HepG2 (cell line): ENCODE data around the gene NUAK1. TPM values are rescaled to one million over a fixed set of nuclear protein-coding genes. Genes with fewer than 3 reads are reported as not detected.

ENCODE experiments used
- ATAC-seq: fragments of 200-7000 bp; cut with Tn5 transposase; 3 replicates; pipeline ENCODE4 v1.9.1; 2020; ENCODE audit warnings: mild to moderate bottlenecking, moderate library complexity
- BruUV-seq: library from RNA; stranded (reverse); fragments of 400-500 nt; replicated peaks from 2 replicates; lab custom pipeline; 2021; lab: Mats Ljungman, UMichigan
- CTCF ChIA-PET: fragments of 300-600 bp; formaldehyde crosslinking; extraction: SDS; loops from one replicate; lab custom pipeline; 2021; ENCODE audit warnings: low total read pairs, inconsistent platforms, low intra/inter-chr PET ratio; lab: Yijun Ruan, JAX
- POLR2A ChIA-PET: fragments of 350-600 bp; sonication (Branson Sonifier 250); formaldehyde crosslinking; loops from one replicate; lab custom pipeline; 2020; ENCODE audit warnings: antibody characterized with exemption, inconsistent platforms; lab: Yijun Ruan, JAX
- DNase-seq: peaks from one replicate; pipeline ENCODE4 v3.0.0-alpha.2; 2015; ENCODE audit warnings: low spot score
- FAIRE-seq: peaks from 3 replicates; lab custom pipeline; 2011; peaks lifted over from hg19 to GRCh38; lab: Jason Lieb, UNC
- H2AFZ ChIP-seq: one replicate; pipeline ENCODE4 v1.6.1; 2011; ENCODE audit warnings: low read length, inconsistent platforms
- H3K27ac ChIP-seq: fragments of 300-600 bp; 3 replicates; pipeline ENCODE4 v1.8.0; 2011; ENCODE audit warnings: mixed run types, mild to moderate bottlenecking, mixed read lengths, low read length, inconsistent platforms; ENCODE audit not compliant: insufficient read depth; ENCODE audit errors: extremely low read length
- H3K27me3 ChIP-seq, 2 experiments: fragments of 200-600 bp in 1 of 2; 2 replicates in 1 of 2; 3 replicates in 1 of 2; pipeline versions ENCODE4 v1.6.0 to v1.8.0; 2011; ENCODE audit warnings: low read length in 2 of 2, mild to moderate bottlenecking in 2 of 2, moderate library complexity in 2 of 2, inconsistent platforms in 1 of 2; ENCODE audit not compliant: insufficient read depth in 2 of 2, control insufficient read depth in 1 of 2
- H3K36me3 ChIP-seq, 2 experiments: fragments of 200-600 bp in 1 of 2; replicated peaks in 1 of 2; 2 replicates in 1 of 2; 3 replicates in 1 of 2; pipeline versions ENCODE4 v1.5.1 to v1.8.0; 2011; ENCODE audit warnings: low read length in 2 of 2, inconsistent platforms in 1 of 2; ENCODE audit not compliant: insufficient read depth in 2 of 2, control insufficient read depth in 1 of 2
- H3K4me1 ChIP-seq: 2 replicates; pipeline ENCODE4 v1.5.1; 2012; ENCODE audit warnings: low read length, inconsistent platforms; ENCODE audit not compliant: insufficient read depth
- H3K4me2 ChIP-seq: 2 replicates; pipeline ENCODE4 v1.6.0; 2011; ENCODE audit warnings: low read depth, low read length, inconsistent platforms
- H3K4me3 ChIP-seq, 3 experiments: fragments of 200-600 bp in 1 of 3; sonication (generic), shearing (Covaris generic) in 1 of 3; replicated peaks in 1 of 3; 2 replicates each; pipeline ENCODE4 v1.5.1; 2011 to 2016; ENCODE audit warnings: low read length in 3 of 3, inconsistent platforms in 2 of 3, low read depth in 2 of 3, mild to moderate bottlenecking in 2 of 3, control low read depth in 1 of 3, mixed read lengths in 1 of 3; ENCODE audit not compliant: insufficient read depth in 1 of 3
- H3K79me2 ChIP-seq: one replicate; pipeline ENCODE4 v1.6.1; 2011; ENCODE audit warnings: low read length, inconsistent platforms; ENCODE audit not compliant: insufficient read depth
- H3K9ac ChIP-seq: 2 replicates; pipeline ENCODE4 v1.6.0; 2011; ENCODE audit warnings: mild to moderate bottlenecking, low read depth, low read length, inconsistent platforms; ENCODE audit not compliant: insufficient read depth
- H3K9me3 ChIP-seq: 2 replicates; pipeline ENCODE4 v1.5.1; 2012; ENCODE audit warnings: mild to moderate bottlenecking, low read length
- H4K20me1 ChIP-seq: 2 replicates; pipeline ENCODE4 v1.6.0; 2011; ENCODE audit warnings: inconsistent platforms, mild to moderate bottlenecking, low read length, moderate library complexity; ENCODE audit not compliant: insufficient read depth
- ATRX ChIP-seq: sonication (generic); formaldehyde crosslinking; IDR thresholded peaks from 2 replicates; pipeline ENCODE4 v1.4.0; 2020; ENCODE audit warnings: missing genetic modification reagents, borderline replicate concordance
- GATAD1 ChIP-seq: IDR thresholded peaks from 2 replicates; pipeline ENCODE4 v1.6.1; 2016; ENCODE audit warnings: missing genetic modification reagents, missing compliant biosample characterization
- HOXA3 ChIP-seq: sonication (generic); formaldehyde crosslinking; IDR thresholded peaks from 2 replicates; pipeline ENCODE4 v1.5.0; 2020; ENCODE audit warnings: missing genetic modification reagents
- KDM1A ChIP-seq: IDR thresholded peaks from 2 replicates; pipeline ENCODE4 v1.6.1; 2016; ENCODE audit warnings: missing compliant biosample characterization
- NFKB2 ChIP-seq: sonication (generic); formaldehyde crosslinking; IDR thresholded peaks from 2 replicates; pipeline ENCODE4 v1.4.0; 2020; ENCODE audit warnings: missing genetic modification reagents, borderline replicate concordance
- NFYC ChIP-seq: IDR thresholded peaks from 2 replicates; pipeline ENCODE4 v1.6.1; 2016; ENCODE audit warnings: missing genetic modification reagents, missing compliant biosample characterization
- PHF8 ChIP-seq: sonication (generic); formaldehyde crosslinking; IDR thresholded peaks from 2 replicates; pipeline ENCODE4 v1.5.0; 2020; ENCODE audit warnings: missing genetic modification reagents
- TAF15 ChIP-seq: fragments of 200-400 bp; formaldehyde crosslinking; IDR thresholded peaks from one replicate; pipeline ENCODE4 v1.6.1; 2018; ENCODE audit warnings: mild to moderate bottlenecking, low read depth, low read length; ENCODE audit not compliant: poor library complexity, severe bottlenecking
- ZFP1 ChIP-seq: IDR thresholded peaks from 2 replicates; pipeline ENCODE4 v1.6.1; 2016
- ZNF605 ChIP-seq: sonication (generic); formaldehyde crosslinking; IDR thresholded peaks from 2 replicates; pipeline ENCODE4 v1.8.0; 2022; ENCODE audit warnings: mild to moderate bottlenecking, missing genetic modification reagents
- ZNF703 ChIP-seq: sonication (generic); formaldehyde crosslinking; IDR thresholded peaks from 2 replicates; pipeline ENCODE4 v1.5.1; 2020; ENCODE audit warnings: missing genetic modification reagents, mild to moderate bottlenecking, moderate library complexity, borderline replicate concordance
- ZNF724P ChIP-seq: sonication (generic); formaldehyde crosslinking; IDR thresholded peaks from 2 replicates; pipeline ENCODE4 v1.8.0; 2022; ENCODE audit warnings: missing genetic modification reagents, borderline replicate concordance
- WGBS: methylation state at CpG from one replicate; pipeline ENCODE4 v1.1.6; 2017; ENCODE audit warnings: low lambda C conversion rate; 5-methylcytosine and 5-hydroxymethylcytosine counted together
- in situ Hi-C: cut with HindIII; loops from 2 replicates; pipeline ENCODE4 v1.10.0; 2017; ENCODE audit warnings: low pct_unique_long_range_greater_than_20kb; ENCODE audit not compliant: extremely low pct_ligation_motif_present
- intact Hi-C: fragments of 100-400 bp; cut with micrococcal nuclease; formaldehyde crosslinking; loops from one replicate; pipeline ENCODE4 v1.10.0; 2022; ENCODE audit not compliant: unreplicated experiment
- polyA plus RNA-seq, 8 experiments: library from polyadenylated mRNA; depleted of rRNA in 3 of 8; stranded (reverse) in 7 of 8; unstranded in 1 of 8; fragments of >200 nt; fragmentation: Illumina TruSeq in 4 of 8; extraction: Trizol in 4 of 8; gene quantifications; 2 replicates each; pipeline versions ENCODE4 v1.2.1 to v1.2.3, GENCODE V29; 2011 to 2016; ENCODE audit warnings: low read depth in 4 of 8, missing spikeins in 1 of 8, mixed read lengths in 1 of 8; ENCODE audit not compliant: insufficient read depth in 1 of 8
- total RNA-seq, 5 experiments: library from RNA; depleted of rRNA; stranded (reverse); fragments of >200 nt; fragmentation: Illumina TruSeq; extraction: Trizol; gene quantifications; 2 replicates each; pipeline ENCODE4 v1.2.3, GENCODE V29; 2016; ENCODE audit warnings: low read depth in 1 of 5
- TF ChIP-seq, protein P1 (sequence below): IDR thresholded peaks from 2 replicates; pipeline ENCODE4 v1.6.1; 2012; ENCODE audit warnings: inconsistent platforms
- TF ChIP-seq, protein P2 (sequence below): sonication (generic); formaldehyde crosslinking; conservative IDR thresholded peaks from 2 replicates; pipeline ENCODE4 v1.4.0; 2020; ENCODE audit warnings: missing genetic modification reagents

The NUAK1 gene
- total and polyA plus RNA-seq, 2 of the 13 experiments (the other 11 are each of a cell fraction or from before 2014, with no cell fraction given) = 1.7 to 1.9 TPM

DNA sequence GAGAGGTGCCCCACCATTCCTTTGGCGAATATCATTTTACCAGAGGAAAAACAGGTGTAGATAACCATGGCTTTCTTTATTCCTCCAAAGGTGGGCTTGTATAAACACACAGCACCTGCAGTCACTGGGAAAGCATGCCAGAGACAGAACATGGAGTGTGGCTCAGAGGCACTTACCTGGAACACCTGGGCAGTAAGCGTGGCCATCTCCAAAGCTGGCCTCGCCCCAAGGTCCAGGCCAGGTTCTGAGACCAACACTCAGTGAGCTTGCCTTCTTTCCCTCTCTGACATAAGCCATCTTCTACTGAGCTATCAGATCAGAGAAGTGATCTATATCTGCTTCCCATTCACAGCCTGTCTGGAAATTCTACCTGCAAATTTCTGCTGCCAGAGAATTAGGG lies 70.5 kb downstream of the NUAK1 start:
- Histone ChIP-seq H3K4me3 (no peak overlapping the region), H4K20me1 (no peaks in the 10 kb centered on the region), H3K36me3 (peaks cover 0 to 2% of the 10 kb centered on the region in 2 experiments; a peak in 1 of 5 replicates), H3K27me3 (no peaks in the 10 kb centered on the region), H3K79me2 (no peaks in the 10 kb centered on the region), H3K4me1 (no peaks in the 10 kb centered on the region), H3K27ac (no peak overlapping the region), H2AFZ (no peak overlapping the region), H3K9me3 (no peaks in the 10 kb centered on the region), H3K9ac (no peak overlapping the region), H3K4me2 (no peak overlapping the region)
- DNase-seq (no peak), ATAC-seq (no peak), FAIRE-seq (no peak)
- BruUV-seq = no TSS peak
- POLR2A ChIA-PET = no interaction called here
- TF ChIP-seq NFYC (CRISPR knock-in tag) (no peak), GATAD1 (CRISPR knock-in tag) (no peak), KDM1A (no peak), ZNF605 (CRISPR knock-in tag) (no peak), HOXA3 (CRISPR knock-in tag) (no peak), ATRX (no peak), ZNF703 (CRISPR knock-in tag) (no peak), PHF8 (no peak), ZNF724P (CRISPR knock-in tag) (no peak), TAF15 (no peak), ZFP1 (no peak), NFKB2 (CRISPR knock-in tag) (no peak)
- TF ChIP-seq, protein P1, sequence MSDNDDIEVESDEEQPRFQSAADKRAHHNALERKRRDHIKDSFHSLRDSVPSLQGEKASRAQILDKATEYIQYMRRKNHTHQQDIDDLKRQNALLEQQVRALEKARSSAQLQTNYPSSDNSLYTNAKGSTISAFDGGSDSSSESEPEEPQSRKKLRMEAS = no peak
- TF ChIP-seq, protein P2, sequence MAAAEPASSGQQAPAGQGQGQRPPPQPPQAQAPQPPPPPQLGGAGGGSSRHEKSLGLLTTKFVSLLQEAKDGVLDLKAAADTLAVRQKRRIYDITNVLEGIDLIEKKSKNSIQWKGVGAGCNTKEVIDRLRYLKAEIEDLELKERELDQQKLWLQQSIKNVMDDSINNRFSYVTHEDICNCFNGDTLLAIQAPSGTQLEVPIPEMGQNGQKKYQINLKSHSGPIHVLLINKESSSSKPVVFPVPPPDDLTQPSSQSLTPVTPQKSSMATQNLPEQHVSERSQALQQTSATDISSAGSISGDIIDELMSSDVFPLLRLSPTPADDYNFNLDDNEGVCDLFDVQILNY (CRISPR knock-in tag) = no peak
- in situ Hi-C loops (no loop called here), intact Hi-C loops (no loop called here)
- 96% methylated on average over 3 of the region's 3 CpGs for WGBS
- CTCF ChIA-PET = no interaction called here
